Caco-2 (cell line): ENCODE measurements around the gene ENOX1. TPM values are rescaled to one million over a fixed set of nuclear protein-coding genes. Genes with fewer than 3 reads are reported as not detected.

ENCODE experiments used
- BruUV-seq: library from RNA; stranded (reverse); fragments of 400-500 nt; replicated peaks from 2 replicates; lab custom pipeline; 2021; lab: Mats Ljungman, UMichigan
- CTCF ChIA-PET: fragments of 300-600 bp; sonication (Branson Sonifier 250); formaldehyde crosslinking; loops from one replicate; lab custom pipeline; 2022; ENCODE audit warnings: antibody characterized with exemption; lab: Charles Lee
- POLR2A ChIA-PET: fragments of 300-600 bp; sonication (Branson Sonifier 250); formaldehyde crosslinking; loops from one replicate; lab custom pipeline; 2022; ENCODE audit warnings: antibody characterized with exemption; lab: Charles Lee
- DNase-seq, 2 experiments: peaks; one replicate each; pipeline versions ENCODE4 v3.0.0 to v3.0.0-alpha.2; 2020 to 2022
- H3K27me3 ChIP-seq: replicated peaks from 2 replicates; pipeline ENCODE4 v1.6.0; 2011; ENCODE audit warnings: low read length; ENCODE audit not compliant: control insufficient read depth, insufficient read depth
- H3K36me3 ChIP-seq: 2 replicates; pipeline ENCODE4 v1.5.1; 2011; ENCODE audit warnings: low read length; ENCODE audit not compliant: control insufficient read depth, insufficient read depth
- H3K4me1 ChIP-seq: fragments of 250-450 bp; sonication (Bioruptor Pico); 2 replicates; pipeline ENCODE4 v1.5.1; 2020; ENCODE audit warnings: mild to moderate bottlenecking
- H3K4me3 ChIP-seq: 2 replicates; pipeline ENCODE4 v1.5.1; 2011; ENCODE audit warnings: low read depth, mild to moderate bottlenecking, control low read depth, low read length
- H3K9me3 ChIP-seq: fragments of 250-450 bp; sonication (Bioruptor Pico); 2 replicates; pipeline ENCODE4 v1.5.1; 2020; ENCODE audit warnings: mild to moderate bottlenecking, moderate library complexity
- H3K27ac Mint-ChIP-seq: one replicate; pipeline ENCODE4 v1.8.0; 2022; ENCODE audit warnings: mixed read lengths; ENCODE audit not compliant: unreplicated experiment
- H3K27me3 Mint-ChIP-seq: one replicate; pipeline ENCODE4 v1.8.0; 2022; ENCODE audit warnings: mixed read lengths; ENCODE audit not compliant: insufficient read depth, unreplicated experiment
- H3K36me3 Mint-ChIP-seq: one replicate; pipeline ENCODE4 v1.8.0; 2022; ENCODE audit warnings: mild to moderate bottlenecking, mixed read lengths; ENCODE audit not compliant: insufficient read depth, unreplicated experiment
- H3K4me1 Mint-ChIP-seq: one replicate; pipeline ENCODE4 v1.8.0; 2022; ENCODE audit warnings: low read depth, mixed read lengths; ENCODE audit not compliant: unreplicated experiment
- H3K4me3 Mint-ChIP-seq: one replicate; pipeline ENCODE4 v1.8.0; 2022; ENCODE audit warnings: mild to moderate bottlenecking, moderate library complexity, mixed read lengths; ENCODE audit not compliant: unreplicated experiment
- H3K9me3 Mint-ChIP-seq: one replicate; pipeline ENCODE4 v1.8.0; 2022; ENCODE audit warnings: mixed read lengths; ENCODE audit not compliant: unreplicated experiment
- CTCF ChIP-seq, 2 experiments: fragments of 200-600 bp in 1 of 2; IDR thresholded peaks; 1 replicate in 1 of 2; 2 replicates in 1 of 2; pipeline versions ENCODE4 v1.5.1 to v1.8.0; 2011 to 2022; ENCODE audit warnings: antibody characterized with exemption in 1 of 2, control low read depth in 1 of 2, inconsistent platforms in 1 of 2, low read depth in 1 of 2, low read length in 1 of 2, mild to moderate bottlenecking in 1 of 2, moderate library complexity in 1 of 2; ENCODE audit not compliant: insufficient read depth in 1 of 2, severe bottlenecking in 1 of 2, unreplicated experiment in 1 of 2
- intact Hi-C: fragments of 100-400 bp; cut with micrococcal nuclease; formaldehyde crosslinking; loops from one replicate; pipeline ENCODE4 v1.10.0; 2022; ENCODE audit not compliant: unreplicated experiment
- total RNA-seq: library from RNA; stranded (reverse); gene quantifications from 2 replicates; pipeline ENCODE4 v1.2.3, GENCODE V29; 2022

Gene ENOX1
- total RNA-seq, 1 experiment from 2014 or later: 9.1 TPM

GRCh38 chr13:43203781-43204180 lies 583.0 kb downstream of the ENOX1 start:
- intact Hi-C loops: no loop called here
- CTCF ChIA-PET: no interaction called here
- DNase-seq: no peak
- H3K4me1 Mint-ChIP-seq: peaks cover 12% of the 10 kb centered on the region
- BruUV-seq: no TSS peak
- H3K9me3 Mint-ChIP-seq: no peaks in the 10 kb centered on the region
- H3K27me3 Mint-ChIP-seq: no peaks in the 10 kb centered on the region
- no peak overlapping the region for H3K4me3 Mint-ChIP-seq
- Histone ChIP-seq H3K27me3 (no peaks in the 10 kb centered on the region), H3K4me1 (peaks cover 13% of the 10 kb centered on the region), H3K36me3 (no peaks in the 10 kb centered on the region), H3K4me3 (no peak overlapping the region), H3K9me3 (peaks cover 12% of the 10 kb centered on the region)
- H3K27ac Mint-ChIP-seq: no peak overlapping the region
- POLR2A ChIA-PET: no interaction called here
- no peak for TF ChIP-seq CTCF (IDR thresholded peaks at IDR 0.05; ENCODE audit: insufficient read depth in 1 of 2, low read depth in 1 of 2, low read length in 1 of 2, severe bottlenecking in 1 of 2, unreplicated experiment in 1 of 2)
- peaks cover 6% of the 10 kb centered on the region for H3K36me3 Mint-ChIP-seq

DNA sequence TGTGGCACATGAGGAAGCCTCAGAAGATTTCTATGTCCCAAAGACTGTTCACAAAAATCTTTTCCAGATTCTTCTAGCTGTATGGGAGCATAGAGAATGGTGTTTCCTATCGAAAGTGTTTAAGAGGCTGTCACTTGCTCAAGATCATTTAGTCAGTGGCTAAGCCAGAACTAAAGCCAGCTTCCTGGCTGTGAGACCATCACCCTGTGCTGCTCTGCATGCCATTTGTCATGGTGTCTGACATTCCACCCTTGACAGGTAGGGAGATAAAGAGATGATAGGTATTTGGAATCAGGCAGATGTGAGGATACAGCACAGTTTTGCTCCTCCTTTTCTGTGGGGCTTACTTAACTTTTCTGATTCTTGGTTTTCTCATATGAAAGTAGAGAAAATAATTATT lies 586.0 kb downstream of the ENOX1 start:
- Mint-ChIP-seq H3K9me3 (no peaks in the 10 kb centered on the region), H3K36me3 (peaks cover 6% of the 10 kb centered on the region), H3K4me1 (peaks cover 17% of the 10 kb centered on the region), H3K27me3 (no peaks in the 10 kb centered on the region), H3K4me3 (no peak overlapping the region), H3K27ac (no peak overlapping the region)
- Histone ChIP-seq H3K4me3 (no peak overlapping the region), H3K4me1 (peaks cover 23% of the 10 kb centered on the region), H3K9me3 (peaks cover 12% of the 10 kb centered on the region), H3K36me3 (no peaks in the 10 kb centered on the region), H3K27me3 (no peaks in the 10 kb centered on the region)
- DNase-seq: peak; percentile 47 to 74
- ChIA-PET POLR2A (no interaction called here), CTCF (no interaction called here)
- no TSS peak for BruUV-seq
- intact Hi-C loops: no loop called here
- no peak for TF ChIP-seq CTCF (IDR thresholded peaks at IDR 0.05; ENCODE audit: insufficient read depth in 1 of 2, low read depth in 1 of 2, low read length in 1 of 2, severe bottlenecking in 1 of 2, unreplicated experiment in 1 of 2)

DNA sequence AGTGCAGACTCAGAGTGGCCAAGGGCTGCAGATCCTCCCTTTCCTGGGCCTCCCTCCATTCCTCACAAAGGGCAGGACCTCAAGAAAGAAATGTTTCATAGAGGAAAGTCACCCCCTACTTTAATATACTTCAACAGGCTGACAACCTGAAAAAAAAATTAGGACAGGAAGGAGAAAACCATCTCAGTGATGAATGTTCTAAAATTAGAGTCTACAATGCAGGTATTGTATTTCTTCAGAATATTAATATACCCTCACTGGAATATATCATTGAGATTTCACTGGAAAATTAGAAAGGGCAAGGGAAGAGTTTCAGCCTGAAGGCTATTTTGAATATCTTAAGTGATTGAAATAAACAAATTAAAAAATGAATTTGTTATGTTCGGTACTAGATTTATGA lies 586.5 kb downstream of the ENOX1 start:
- Mint-ChIP-seq H3K4me1 (peaks cover 20% of the 10 kb centered on the region), H3K4me3 (no peak overlapping the region), H3K27ac (no peak overlapping the region), H3K27me3 (no peaks in the 10 kb centered on the region), H3K9me3 (no peaks in the 10 kb centered on the region), H3K36me3 (peaks cover 6% of the 10 kb centered on the region)
- no peak for DNase-seq
- BruUV-seq: no TSS peak
- Histone ChIP-seq H3K9me3 (peaks cover 12% of the 10 kb centered on the region), H3K36me3 (no peaks in the 10 kb centered on the region), H3K27me3 (no peaks in the 10 kb centered on the region), H3K4me3 (no peak overlapping the region), H3K4me1 (peaks cover 28% of the 10 kb centered on the region)
- TF ChIP-seq CTCF (IDR thresholded peaks at IDR 0.05; ENCODE audit: insufficient read depth in 1 of 2, low read depth in 1 of 2, low read length in 1 of 2, severe bottlenecking in 1 of 2, unreplicated experiment in 1 of 2): no peak
- POLR2A ChIA-PET: no interaction called here
- intact Hi-C loops: no loop called here
- CTCF ChIA-PET: no interaction called here
